LNCaP clone FGC (cell line): ENCODE measurements around the gene PPP1R3G.
"Not testable (repeated sequence)": the region's sequence is repeated elsewhere in the genome, so short reads cannot be mapped to it uniquely, and the experiment has no call there.

Experiments
- DNase-seq: peaks from one replicate; pipeline ENCODE4 v3.0.0-alpha.2; 2011; ENCODE audit warnings: low read depth
- H3K4me3 ChIP-seq: 2 replicates; pipeline ENCODE4 v1.5.1; 2011; ENCODE audit warnings: mild to moderate bottlenecking, low read depth, low read length, control low read depth
- CTCF ChIP-seq: IDR thresholded peaks from 2 replicates; pipeline ENCODE4 v1.5.1; 2012; ENCODE audit warnings: mild to moderate bottlenecking; ENCODE audit not compliant: control insufficient read depth, insufficient read depth; ENCODE audit errors: extremely low read depth

The PPP1R3G gene

GRCh38 chr6:5058254-5058653 is 26.9 kb upstream of the PPP1R3G start:
- no peak for TF ChIP-seq CTCF
- H3K4me3 ChIP-seq, result no peak overlapping the region
- no peak for DNase-seq

DNA sequence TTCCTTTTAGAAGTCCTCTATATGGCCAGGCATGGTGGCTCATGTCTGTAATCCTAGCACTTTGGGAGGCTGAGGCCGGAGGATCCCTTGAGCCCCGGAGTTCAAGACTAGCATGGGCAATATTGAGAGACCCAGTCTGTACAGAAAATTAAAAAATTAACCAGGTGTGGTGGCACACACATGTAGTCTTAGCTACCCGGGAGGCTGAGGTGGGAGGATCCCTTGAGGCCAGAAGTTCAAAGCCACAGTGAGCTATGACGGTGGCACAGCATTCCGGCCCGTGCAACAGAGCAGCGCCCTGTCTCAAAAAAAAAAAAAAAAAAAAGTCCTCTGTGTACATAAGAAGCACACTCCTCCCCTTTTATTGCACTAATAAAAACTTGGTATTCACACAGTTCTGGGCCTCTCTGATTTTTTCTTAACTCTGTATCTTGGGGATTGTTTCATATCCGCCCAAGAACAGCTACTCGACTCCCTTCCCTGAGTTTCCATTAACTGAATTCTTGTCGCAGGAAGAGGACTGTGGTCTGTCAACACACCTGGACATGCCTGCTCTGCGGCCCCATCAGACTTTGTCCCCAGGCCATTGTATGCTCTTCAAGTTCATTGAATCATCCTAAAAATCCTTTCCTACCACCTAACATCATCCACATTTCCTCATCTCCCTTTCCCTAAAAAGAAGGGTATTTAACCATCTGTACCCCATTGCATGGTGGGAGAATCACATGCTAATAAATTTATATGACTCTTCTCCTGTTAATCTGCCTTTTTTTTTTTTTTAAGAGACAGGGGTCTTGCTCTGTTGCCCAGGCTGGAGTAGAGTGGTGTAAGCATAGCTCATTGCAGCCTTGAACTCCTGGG is 25.9 kb upstream of the PPP1R3G start:
- TF ChIP-seq CTCF, result no peak
- no peak overlapping the region for H3K4me3 ChIP-seq
- DNase-seq, result peak; percentile 21

- not testable (repeated sequence) for DNase-seq, H3K4me3 ChIP-seq
Observed at GRCh38 chr6:5060439-5060838, 24.7 kb upstream of the PPP1R3G start.

DNA sequence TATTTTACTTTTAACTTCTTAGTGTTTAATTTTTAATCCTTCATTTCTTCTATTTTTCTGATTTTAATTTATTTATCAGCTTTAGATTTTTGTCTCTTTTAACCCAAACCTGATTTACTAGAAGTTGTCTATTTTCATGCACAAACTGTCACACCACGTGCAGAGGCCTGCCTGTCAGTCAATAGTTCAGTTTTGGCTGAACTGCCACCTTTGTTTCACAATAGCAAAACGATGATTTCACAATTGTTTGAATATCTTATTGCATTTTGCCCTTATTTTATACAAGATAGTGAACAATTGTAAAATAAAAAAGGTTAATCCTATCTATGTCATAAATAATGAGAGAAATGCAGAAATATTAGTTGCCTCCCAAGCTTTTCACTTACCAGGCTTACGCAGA is 24.0 kb upstream of the PPP1R3G start:
- H3K4me3 ChIP-seq, result no peak overlapping the region
- no peak for TF ChIP-seq CTCF
- DNase-seq, result no peak

GRCh38 chr6:5063617-5064016 is 21.5 kb upstream of the PPP1R3G start:
- no peak for DNase-seq
- no peak overlapping the region for H3K4me3 ChIP-seq
- no peak for TF ChIP-seq CTCF

DNA sequence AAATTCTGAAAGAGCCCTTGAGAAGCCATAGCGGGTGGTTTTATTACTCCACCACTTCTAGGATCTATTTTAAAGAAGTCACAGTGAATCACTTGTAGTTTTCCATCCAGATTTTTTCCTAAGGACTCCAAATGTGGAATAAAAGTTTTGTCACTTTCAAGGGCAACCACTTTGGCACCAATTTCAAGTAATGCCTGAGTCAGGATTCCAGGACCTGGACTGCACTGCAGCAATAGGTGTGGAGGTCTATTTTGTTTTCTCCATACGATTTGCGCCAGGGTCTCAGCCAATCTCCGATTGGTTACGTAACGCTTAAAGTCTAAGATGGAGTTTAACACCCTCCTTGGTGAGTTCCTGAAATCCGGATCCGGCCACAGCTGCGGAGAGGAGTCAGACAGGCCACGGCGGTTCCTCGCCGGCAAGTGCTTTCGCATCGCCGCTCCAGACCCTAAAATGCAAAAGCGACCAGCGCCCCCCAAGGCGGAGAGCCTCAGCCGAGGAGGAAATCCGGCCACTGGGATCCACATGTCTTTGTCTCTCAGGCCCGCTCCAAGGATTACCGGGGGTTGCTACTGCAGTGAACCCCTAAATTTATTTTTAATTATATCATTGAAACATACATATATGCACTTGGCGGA is 18.6 kb upstream of the PPP1R3G start:
- H3K4me3 ChIP-seq, result no peak overlapping the region
- no peak for TF ChIP-seq CTCF
- DNase-seq, result no peak

DNA sequence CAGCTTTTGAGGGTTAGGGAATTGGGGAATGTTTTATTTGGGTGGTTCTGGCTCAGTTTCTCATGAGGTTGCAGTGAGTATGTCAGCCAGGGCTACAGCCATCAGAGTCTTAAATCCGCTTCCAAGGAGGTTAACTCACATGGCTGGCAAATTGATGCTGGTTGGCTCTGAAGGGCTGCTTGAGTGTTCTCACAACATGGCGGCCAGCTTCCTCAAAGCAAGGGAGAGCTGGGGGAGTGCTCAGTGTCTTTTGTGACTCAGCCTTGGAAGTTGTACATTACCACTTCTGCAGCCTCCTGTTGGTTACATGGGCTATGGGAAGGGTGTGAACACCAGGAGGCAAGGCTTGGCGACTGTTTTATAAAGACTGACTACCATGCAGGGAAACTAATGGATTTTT is 17.8 kb upstream of the PPP1R3G start:
- no peak for DNase-seq
- TF ChIP-seq CTCF, result no peak
- no peak overlapping the region for H3K4me3 ChIP-seq
